C4-2B (cell line): Measurements from ENCODE around the gene SFXN1.

Source experiments
- CTCF ChIP-seq: fragments of 450-650 bp; conservative IDR thresholded peaks from 2 replicates; pipeline ENCODE4 v1.5.1; 2017; ENCODE audit warnings: mild to moderate bottlenecking
- ZFX ChIP-seq: fragments of 450-650 bp; IDR thresholded peaks from 2 replicates; pipeline ENCODE4 v1.6.1; 2017

DNA sequence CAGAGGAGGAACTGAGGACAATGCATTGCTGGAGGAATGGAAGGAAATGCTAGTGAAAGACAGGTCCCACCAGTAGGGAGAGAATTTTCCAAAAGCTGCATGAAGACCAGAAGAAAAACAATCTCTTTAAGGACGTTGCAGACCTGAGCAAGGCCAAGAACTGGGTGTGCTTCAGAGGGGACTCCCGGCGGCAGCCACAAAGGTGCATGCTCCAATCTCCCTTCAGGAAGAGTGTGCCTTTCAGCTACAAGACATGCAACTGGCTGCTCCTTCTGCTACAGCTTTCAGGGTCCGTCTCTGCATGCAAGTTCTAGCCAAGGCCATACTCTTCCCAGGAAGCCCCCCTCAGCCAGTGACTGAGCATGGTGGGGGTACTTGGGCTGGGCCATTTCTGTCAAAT, 62.9 kb downstream of the SFXN1 start:
- TF ChIP-seq CTCF = no peak
- no peak for TF ChIP-seq ZFX
